Esophagus muscularis mucosa (tissue), 4 donors: ENCODE results near the gene GALNT14. TPM values are rescaled to one million over a fixed set of nuclear protein-coding genes. Genes with fewer than 3 reads are reported as not detected.

ENCODE experiments used
- DNase-seq: peaks from one replicate; pipeline ENCODE4 v3.0.0-alpha.2; 2017; ENCODE audit errors: extremely low spot score
- H3K27ac ChIP-seq, 4 donors: fragments of 200-600 bp; sonication (generic); replicated peaks in 1 of 4; 1 replicate in 3 of 4; 2 replicates in 1 of 4; pipeline ENCODE4 v1.5.1; 2016 to 2019; ENCODE audit warnings: mild to moderate bottlenecking in 1 of 4
- H3K27me3 ChIP-seq, 4 donors: fragments of 200-600 bp; sonication (generic); one replicate each; pipeline versions ENCODE4 v1.5.1 to v1.6.0; 2016 to 2019
- H3K36me3 ChIP-seq, 4 donors: fragments of 200-600 bp; sonication (generic); one replicate each; pipeline ENCODE4 v1.5.1; 2016 to 2019
- H3K4me1 ChIP-seq, 4 donors: fragments of 200-600 bp; sonication (generic); one replicate each; pipeline ENCODE4 v1.5.1; 2016 to 2019
- H3K4me3 ChIP-seq, 4 donors: fragments of 200-600 bp; sonication (generic); 1 replicate in 2 of 4; 2 replicates in 2 of 4; pipeline ENCODE4 v1.5.1; 2016 to 2019; ENCODE audit warnings: mild to moderate bottlenecking in 4 of 4, moderate library complexity in 1 of 4
- H3K9me3 ChIP-seq, 4 donors: fragments of 200-600 bp; sonication (generic); 1 replicate in 3 of 4; 2 replicates in 1 of 4; pipeline ENCODE4 v1.5.1; 2016 to 2019
- EP300 ChIP-seq: sonication (generic); formaldehyde crosslinking; IDR thresholded peaks from one replicate; pipeline ENCODE4 v1.6.1; 2017; ENCODE audit warnings: antibody characterized with exemption
- POLR2A ChIP-seq: fragments of 450-650 bp; IDR thresholded peaks from one replicate; pipeline ENCODE4 v1.6.1; 2017; ENCODE audit warnings: antibody characterized with exemption, moderate library complexity, mild to moderate bottlenecking, low read depth
- POLR2AphosphoS5 ChIP-seq, 2 donors: sonication (generic); formaldehyde crosslinking; IDR thresholded peaks; one replicate each; pipeline ENCODE4 v1.6.1; 2017; ENCODE audit warnings: antibody characterized with exemption in 2 of 2
- WGBS: methylation state at CpG from one replicate; pipeline ENCODE4 v1.1.5; 2018; 5-methylcytosine and 5-hydroxymethylcytosine counted together
- intact Hi-C: fragments of 100-400 bp; cut with DNase I; formaldehyde crosslinking; loops from one replicate; pipeline ENCODE4 v1.15.1; 2023
- total RNA-seq, 4 donors: library from RNA; depleted of rRNA; stranded (reverse); fragments of >200 nt; gene quantifications; one replicate each; pipeline versions ENCODE4 v1.1.0 to v1.2.1, GENCODE V29; 2016
- TF ChIP-seq, protein P1 (sequence below), 3 experiments: fragments of 200-600 bp in 2 of 3; fragments of 450-650 bp in 1 of 3; sonication (generic) in 2 of 3; IDR thresholded peaks; one replicate each; pipeline ENCODE4 v1.5.1; 2017 to 2019; ENCODE audit warnings: antibody characterized with exemption in 3 of 3, mild to moderate bottlenecking in 2 of 3, moderate library complexity in 1 of 3

GALNT14 gene
- total RNA-seq, 4 donors from 2014 or later, result 0.33 to 1.0 (median 0.80) TPM; not detected in 1

DNA sequence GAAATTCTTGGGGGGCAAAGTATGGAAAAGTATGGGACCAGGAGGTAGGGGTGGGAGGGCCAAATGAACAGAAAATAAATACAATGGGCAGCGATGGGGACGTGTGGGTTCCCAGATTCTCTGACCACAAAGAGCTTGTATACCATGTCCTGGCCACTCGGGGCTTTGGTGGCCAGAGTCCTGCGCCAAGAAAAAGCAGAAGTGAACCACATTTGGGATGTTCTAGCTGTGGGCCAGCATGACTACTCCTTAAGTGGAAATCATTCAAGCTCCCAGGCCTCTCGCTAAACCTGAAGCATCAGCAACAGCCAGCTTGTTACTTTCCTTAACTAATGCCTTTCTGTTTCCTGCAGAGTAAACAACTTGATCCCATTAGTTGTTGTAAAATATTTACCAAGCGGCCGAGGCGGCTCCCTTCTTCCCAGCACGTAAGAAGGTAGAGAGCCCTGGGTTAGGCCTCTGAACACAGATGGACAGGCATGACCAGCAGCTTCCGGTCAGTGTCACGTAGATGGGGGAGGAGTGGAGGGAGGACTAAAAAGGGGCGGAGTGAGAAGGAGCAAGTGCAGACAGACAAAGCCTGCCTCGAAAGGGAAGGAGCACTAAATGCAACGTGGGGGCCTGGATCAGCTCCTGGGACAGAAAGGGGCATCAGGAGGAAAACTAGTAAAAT lies 88.2 kb downstream of the GALNT14 start:
- intact Hi-C loops, result no loop called here

DNA sequence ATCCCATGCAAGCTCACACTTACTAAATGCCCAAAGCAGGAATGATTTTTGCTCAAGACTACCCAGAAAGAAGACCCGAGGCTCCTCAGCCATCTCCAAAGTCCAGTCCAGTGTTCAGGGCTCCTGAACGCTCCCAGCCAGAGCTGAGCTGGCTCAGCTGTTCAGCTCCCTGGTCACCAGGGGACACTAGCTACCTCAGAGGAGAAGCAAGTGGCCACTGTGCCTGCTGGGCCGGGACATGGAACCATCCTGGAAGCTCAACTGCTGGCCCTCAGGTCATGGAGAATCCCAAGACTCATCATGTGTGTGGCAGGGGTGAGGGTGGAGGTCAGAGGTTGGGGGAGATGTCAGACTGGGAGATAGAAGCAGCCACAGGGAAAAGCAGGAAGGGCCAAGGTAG lies 89.0 kb downstream of the GALNT14 start:
- H3K27me3 ChIP-seq, result no peaks in the 10 kb centered on the region
- DNase-seq, result no peak
- H3K9me3 ChIP-seq, result no peaks in the 10 kb centered on the region
- H3K27ac ChIP-seq, result no peak overlapping the region
- TF ChIP-seq POLR2A (no peak), POLR2AphosphoS5 (IDR thresholded peaks at IDR 0.05) (no peak), EP300 (no peak)
- TF ChIP-seq, protein P1, sequence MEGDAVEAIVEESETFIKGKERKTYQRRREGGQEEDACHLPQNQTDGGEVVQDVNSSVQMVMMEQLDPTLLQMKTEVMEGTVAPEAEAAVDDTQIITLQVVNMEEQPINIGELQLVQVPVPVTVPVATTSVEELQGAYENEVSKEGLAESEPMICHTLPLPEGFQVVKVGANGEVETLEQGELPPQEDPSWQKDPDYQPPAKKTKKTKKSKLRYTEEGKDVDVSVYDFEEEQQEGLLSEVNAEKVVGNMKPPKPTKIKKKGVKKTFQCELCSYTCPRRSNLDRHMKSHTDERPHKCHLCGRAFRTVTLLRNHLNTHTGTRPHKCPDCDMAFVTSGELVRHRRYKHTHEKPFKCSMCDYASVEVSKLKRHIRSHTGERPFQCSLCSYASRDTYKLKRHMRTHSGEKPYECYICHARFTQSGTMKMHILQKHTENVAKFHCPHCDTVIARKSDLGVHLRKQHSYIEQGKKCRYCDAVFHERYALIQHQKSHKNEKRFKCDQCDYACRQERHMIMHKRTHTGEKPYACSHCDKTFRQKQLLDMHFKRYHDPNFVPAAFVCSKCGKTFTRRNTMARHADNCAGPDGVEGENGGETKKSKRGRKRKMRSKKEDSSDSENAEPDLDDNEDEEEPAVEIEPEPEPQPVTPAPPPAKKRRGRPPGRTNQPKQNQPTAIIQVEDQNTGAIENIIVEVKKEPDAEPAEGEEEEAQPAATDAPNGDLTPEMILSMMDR (IDR thresholded peaks at IDR 0.05), result no peak
- H3K36me3 ChIP-seq, result no peaks in the 10 kb centered on the region
- H3K4me1 ChIP-seq, result no peaks in the 10 kb centered on the region
- 88% methylated on average over 3 of the region's 3 CpGs for WGBS
- intact Hi-C loops, result no loop called here
- H3K4me3 ChIP-seq, result no peak overlapping the region

More for the DNA sequence above, 88.2 kb downstream of the GALNT14 start:
- no peaks in the 10 kb centered on the region for H3K4me1 ChIP-seq
- H3K27me3 ChIP-seq, result no peaks in the 10 kb centered on the region
- DNase-seq, result no peak
- TF ChIP-seq POLR2AphosphoS5 (IDR thresholded peaks at IDR 0.05) (no peak), POLR2A (no peak), EP300 (no peak)
- TF ChIP-seq, protein P1 (IDR thresholded peaks at IDR 0.05), result no peak
- H3K36me3 ChIP-seq, result no peaks in the 10 kb centered on the region
- no peak overlapping the region for H3K27ac ChIP-seq
- 72% methylated on average over 14 of the region's 14 CpGs for WGBS
- H3K9me3 ChIP-seq, result no peaks in the 10 kb centered on the region
- H3K4me3 ChIP-seq, result no peak overlapping the region

DNA sequence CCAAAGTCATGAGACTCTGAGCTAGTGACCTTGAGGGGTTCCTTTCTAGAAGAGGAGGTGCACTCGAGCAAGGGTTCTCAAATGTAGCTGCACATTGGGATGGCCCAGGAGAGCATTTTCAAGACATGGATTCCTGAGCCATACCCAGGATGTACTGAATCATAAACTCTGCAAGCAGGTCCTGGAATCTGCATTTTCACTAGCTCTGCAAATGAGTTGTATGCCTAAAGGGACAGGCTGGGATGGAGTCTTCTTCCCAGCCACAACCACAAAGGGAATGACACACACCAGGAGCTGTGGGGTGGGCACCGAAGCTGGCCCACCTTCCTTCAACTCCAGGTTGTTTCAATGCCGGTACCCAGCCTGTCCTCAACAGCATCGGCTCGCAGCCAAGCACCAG lies 90.6 kb downstream of the GALNT14 start:
- WGBS, result 73% methylated on average over 5 of the region's 5 CpGs
- no peak overlapping the region for H3K4me3 ChIP-seq
- DNase-seq, result no peak
- no peaks in the 10 kb centered on the region for H3K4me1 ChIP-seq
- H3K9me3 ChIP-seq, result no peaks in the 10 kb centered on the region
- H3K36me3 ChIP-seq, result no peaks in the 10 kb centered on the region
- intact Hi-C loops, result no loop called here
- H3K27me3 ChIP-seq, result no peaks in the 10 kb centered on the region
- TF ChIP-seq POLR2A, result no peak
- no peak for TF ChIP-seq EP300
- TF ChIP-seq, protein P1 (IDR thresholded peaks at IDR 0.05), result no peak
- no peak for TF ChIP-seq POLR2AphosphoS5 (IDR thresholded peaks at IDR 0.05)
- H3K27ac ChIP-seq, result no peak overlapping the region

DNA sequence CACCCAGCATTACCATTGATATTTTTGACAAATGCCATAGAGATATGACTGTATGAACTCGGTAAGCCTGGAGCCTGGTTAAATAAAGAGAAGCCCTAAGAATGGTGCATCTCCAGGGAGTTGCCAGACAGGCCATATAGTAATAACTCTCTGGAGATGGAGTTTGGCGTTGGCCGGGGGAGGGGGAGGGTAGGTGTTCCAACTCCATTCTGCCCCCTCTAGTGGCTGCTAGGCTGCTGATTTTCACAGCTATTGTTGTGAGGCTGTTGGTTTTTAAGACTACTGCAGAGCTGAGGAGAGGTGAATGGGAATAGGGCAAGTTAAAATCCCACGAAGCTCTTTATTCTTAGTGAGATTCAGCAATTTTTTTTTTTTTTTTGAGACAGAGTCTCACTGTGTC lies 99.9 kb downstream of the GALNT14 start:
- intact Hi-C loops, result no loop called here
- no peak for TF ChIP-seq POLR2AphosphoS5 (IDR thresholded peaks at IDR 0.05)
- TF ChIP-seq EP300, result no peak
- TF ChIP-seq, protein P1 (IDR thresholded peaks at IDR 0.05), result no peak
- TF ChIP-seq POLR2A, result no peak
- WGBS, result 79% methylated on average over 4 of the region's 4 CpGs

DNA sequence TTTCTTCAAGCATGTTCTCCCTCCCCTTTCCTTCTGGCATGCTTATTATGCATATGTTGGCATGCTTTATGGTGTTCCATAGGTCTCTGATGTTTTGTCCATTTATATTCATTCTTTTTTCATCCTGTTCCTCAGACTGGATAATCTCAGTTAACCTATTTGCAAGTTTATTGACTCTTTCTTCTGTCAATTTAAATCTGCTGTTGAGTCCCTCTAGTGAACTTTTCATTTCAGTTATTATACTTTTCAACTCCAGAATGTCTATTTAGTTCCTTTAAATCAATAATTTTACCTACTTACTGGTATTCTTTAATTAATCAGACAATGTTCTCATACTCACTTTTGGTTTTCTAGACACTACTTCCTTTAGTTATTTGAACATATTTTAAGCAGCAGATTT lies 101.2 kb downstream of the GALNT14 start:
- H3K9me3 ChIP-seq, result peaks cover 0 to 22% (median 21%) of the 10 kb centered on the region in 4 donors
- no peak for DNase-seq
- no peaks in the 10 kb centered on the region for H3K27me3 ChIP-seq
- TF ChIP-seq EP300, result no peak
- no peak for TF ChIP-seq POLR2A
- TF ChIP-seq, protein P1 (IDR thresholded peaks at IDR 0.05), result no peak
- TF ChIP-seq POLR2AphosphoS5 (IDR thresholded peaks at IDR 0.05), result no peak
- H3K36me3 ChIP-seq, result no peaks in the 10 kb centered on the region
- no peak overlapping the region for H3K27ac ChIP-seq
- H3K4me1 ChIP-seq, result no peaks in the 10 kb centered on the region
- intact Hi-C loops, result no loop called here
- H3K4me3 ChIP-seq, result no peak overlapping the region

More for the DNA sequence above, 99.9 kb downstream of the GALNT14 start:
- Histone ChIP-seq H3K4me3 (no peak overlapping the region), H3K27ac (no peak overlapping the region), H3K4me1 (no peaks in the 10 kb centered on the region), H3K36me3 (no peaks in the 10 kb centered on the region), H3K9me3 (peaks cover 0 to 22% (median 21%) of the 10 kb centered on the region in 4 donors), H3K27me3 (no peaks in the 10 kb centered on the region)
- DNase-seq, result no peak
